GM04504 (cell line): Measurements from ENCODE around the gene RELCH.

ENCODE experiments used
- DNase-seq: peaks from one replicate; pipeline ENCODE4 v3.0.0-alpha.2; 2012; ENCODE audit warnings: low read depth

Gene RELCH

GRCh38 chr18:62341473-62341872 is 154.4 kb downstream of the RELCH start:
- no peak for DNase-seq

GRCh38 chr18:62342884-62343283 is 155.8 kb downstream of the RELCH start:
- no peak for DNase-seq

GRCh38 chr18:62343316-62343715 is 156.3 kb downstream of the RELCH start:
- no peak for DNase-seq

- DNase-seq, result no peak
These were observed 158.9 kb downstream of the RELCH start for GRCh38 chr18:62345909-62346308.

- no peak for DNase-seq
These were observed 159.5 kb downstream of the RELCH start for GRCh38 chr18:62346333-62347088.

GRCh38 chr18:62347089-62347506 is 160.0 kb downstream of the RELCH start:
- DNase-seq, result no peak

GRCh38 chr18:62348474-62348873 is 161.4 kb downstream of the RELCH start:
- DNase-seq, result no peak

- DNase-seq, result no peak
These were observed 166.1 kb downstream of the RELCH start for GRCh38 chr18:62353170-62353569.

GRCh38 chr18:62354151-62354550 is 167.1 kb downstream of the RELCH start:
- no peak for DNase-seq

GRCh38 chr18:62357079-62357719 is 170.1 kb downstream of the RELCH start:
- DNase-seq, result no peak
